ENCODE data around the gene ABCA2.

DNA sequence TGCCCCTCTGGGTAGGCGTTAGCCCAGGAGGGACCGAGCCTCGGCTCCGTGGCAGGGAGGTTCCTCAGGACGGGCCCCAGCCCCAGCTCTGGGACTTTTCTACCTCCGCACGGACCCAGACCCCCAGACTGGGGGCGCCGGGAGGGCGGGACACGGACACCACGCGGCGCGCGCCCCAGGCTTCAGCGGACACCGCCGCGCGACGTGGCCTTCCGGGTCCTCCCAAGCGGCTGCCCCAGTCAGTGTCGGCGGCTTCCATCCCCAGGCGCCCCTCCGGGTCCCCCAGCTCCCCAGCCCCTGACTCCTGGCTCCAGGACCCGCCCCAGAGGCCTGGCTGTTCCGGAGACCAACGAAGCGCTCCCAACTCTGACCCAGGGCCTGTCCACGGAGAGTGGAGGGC, 42.2 kb downstream of the ABCA2 start:
- no peak for TF ChIP-seq TOX (CRISPR knock-in tag; IDR thresholded peaks at IDR 0.05; ENCODE audit: borderline replicate concordance)
- no peak for TF ChIP-seq ISL1 (CRISPR knock-in tag; IDR thresholded peaks at IDR 0.05)
- TF ChIP-seq OSR1 (CRISPR knock-in tag; IDR thresholded peaks at IDR 0.05), result no peak
- TF ChIP-seq ZNF8 (CRISPR knock-in tag; IDR thresholded peaks at IDR 0.05), result no peak

Data from SK-N-SH treated with all-trans-retinoic acid at 6 μM for 48 hours (cell line).